ENCODE results near the gene CMBL. TPM values are rescaled to one million over a fixed set of nuclear protein-coding genes. Genes with fewer than 3 reads are reported as not detected.

CMBL gene
- total RNA-seq (1 to 10 TPM; 4.3 to 7.2 TPM), polyA plus RNA-seq (ENCODE audit: insufficient read depth, low read depth, low replicate concordance) (16.1 TPM)
- long read RNA-seq, donor 1, transcript CMBL-201 (6 exons, 2,335 nt) = major isoform, 10 of 30 reads
- long read RNA-seq, donor 1, partial matches to known transcripts = 18 of 30 reads
- long read RNA-seq, donor 1, other reads (novel, unspliced or antisense) = 0 of 30 reads
- long read RNA-seq, donor 2, transcript CMBL-201 (6 exons, 2,335 nt) = major isoform, 6 of 7 reads
- long read RNA-seq, donor 2, partial matches to known transcripts = 0 of 7 reads
- long read RNA-seq, donor 2, other reads (novel, unspliced or antisense) = 0 of 7 reads

DNA sequence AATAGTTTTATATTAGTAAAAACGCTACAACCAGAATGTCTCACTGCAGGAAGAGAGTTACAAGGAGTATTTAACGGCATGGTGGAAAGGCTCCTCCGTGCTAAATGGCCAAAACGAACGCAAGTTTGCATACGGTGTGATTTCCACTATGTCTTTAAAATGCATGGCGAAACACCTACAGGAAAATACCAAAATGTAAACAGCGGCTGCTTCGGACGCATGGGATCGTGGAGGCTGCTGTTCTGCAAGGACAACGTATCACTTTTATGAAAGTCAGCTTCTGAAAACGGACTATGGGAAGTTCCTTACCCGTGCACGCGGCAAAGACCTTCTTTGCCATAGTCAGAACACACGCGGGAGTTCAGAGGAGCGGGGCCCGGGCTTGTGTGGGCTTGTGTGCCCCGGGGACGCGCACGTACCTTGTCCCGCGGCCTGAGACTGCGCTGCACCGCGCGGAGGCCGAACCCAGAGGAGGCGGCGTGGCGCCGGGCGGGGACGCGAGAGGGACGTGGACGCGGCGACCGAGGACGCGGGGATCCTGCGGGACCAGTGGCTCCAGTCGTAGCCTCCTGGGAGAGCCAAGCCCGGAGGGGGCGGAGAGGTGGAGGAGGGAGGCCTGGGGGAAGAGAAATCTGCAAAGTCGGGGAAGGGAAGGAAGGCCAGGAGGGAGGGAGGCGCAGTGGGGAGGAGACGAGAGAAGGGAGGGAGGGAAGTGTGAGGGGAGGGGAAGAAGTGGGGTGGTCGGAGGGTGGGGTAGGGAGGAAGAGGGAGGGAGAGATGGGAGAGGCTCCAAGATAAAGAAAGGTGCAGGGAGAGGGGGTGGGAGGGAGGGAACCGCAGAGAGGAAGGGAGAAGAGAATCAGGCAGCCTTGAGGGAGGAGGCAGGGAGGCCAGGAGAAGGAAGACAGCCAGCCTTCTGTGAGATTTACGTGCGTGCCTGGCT lies at the start of gene CMBL:
Gene CMBL, minus strand, starts transcription at position 697 of the 943 bp plus-strand sequence. CDS start 17,140 bp downstream, outside the sequence.
- Histone ChIP-seq H3K4me3 (peak within 1 kb of the TSS; percentile 60 to 70), H3K4me1 (no peaks in the 10 kb centered on the region), H3K9me3 (no peaks in the 10 kb centered on the region), H3K36me3 (ENCODE audit: low read depth, missing control alignments) (no peaks in the 10 kb centered on the region), H3K27me3 (no peaks in the 10 kb centered on the region), H3K27ac (peak within 1 kb of the TSS; percentile 55 to 79)
- peak; percentile 71 for DNase-seq
- TF ChIP-seq, protein P1, sequence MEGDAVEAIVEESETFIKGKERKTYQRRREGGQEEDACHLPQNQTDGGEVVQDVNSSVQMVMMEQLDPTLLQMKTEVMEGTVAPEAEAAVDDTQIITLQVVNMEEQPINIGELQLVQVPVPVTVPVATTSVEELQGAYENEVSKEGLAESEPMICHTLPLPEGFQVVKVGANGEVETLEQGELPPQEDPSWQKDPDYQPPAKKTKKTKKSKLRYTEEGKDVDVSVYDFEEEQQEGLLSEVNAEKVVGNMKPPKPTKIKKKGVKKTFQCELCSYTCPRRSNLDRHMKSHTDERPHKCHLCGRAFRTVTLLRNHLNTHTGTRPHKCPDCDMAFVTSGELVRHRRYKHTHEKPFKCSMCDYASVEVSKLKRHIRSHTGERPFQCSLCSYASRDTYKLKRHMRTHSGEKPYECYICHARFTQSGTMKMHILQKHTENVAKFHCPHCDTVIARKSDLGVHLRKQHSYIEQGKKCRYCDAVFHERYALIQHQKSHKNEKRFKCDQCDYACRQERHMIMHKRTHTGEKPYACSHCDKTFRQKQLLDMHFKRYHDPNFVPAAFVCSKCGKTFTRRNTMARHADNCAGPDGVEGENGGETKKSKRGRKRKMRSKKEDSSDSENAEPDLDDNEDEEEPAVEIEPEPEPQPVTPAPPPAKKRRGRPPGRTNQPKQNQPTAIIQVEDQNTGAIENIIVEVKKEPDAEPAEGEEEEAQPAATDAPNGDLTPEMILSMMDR (IDR thresholded peaks at IDR 0.05) = no peak
- no peak for TF ChIP-seq POLR2A (IDR thresholded peaks at IDR 0.05)
- WGBS, 2 donors = 1% methylated on average over 32 to 56 of the region's 56 CpGs
- intact Hi-C loops (cut with DNase I; ENCODE audit: low total_unique reads) = no loop called here

DNA sequence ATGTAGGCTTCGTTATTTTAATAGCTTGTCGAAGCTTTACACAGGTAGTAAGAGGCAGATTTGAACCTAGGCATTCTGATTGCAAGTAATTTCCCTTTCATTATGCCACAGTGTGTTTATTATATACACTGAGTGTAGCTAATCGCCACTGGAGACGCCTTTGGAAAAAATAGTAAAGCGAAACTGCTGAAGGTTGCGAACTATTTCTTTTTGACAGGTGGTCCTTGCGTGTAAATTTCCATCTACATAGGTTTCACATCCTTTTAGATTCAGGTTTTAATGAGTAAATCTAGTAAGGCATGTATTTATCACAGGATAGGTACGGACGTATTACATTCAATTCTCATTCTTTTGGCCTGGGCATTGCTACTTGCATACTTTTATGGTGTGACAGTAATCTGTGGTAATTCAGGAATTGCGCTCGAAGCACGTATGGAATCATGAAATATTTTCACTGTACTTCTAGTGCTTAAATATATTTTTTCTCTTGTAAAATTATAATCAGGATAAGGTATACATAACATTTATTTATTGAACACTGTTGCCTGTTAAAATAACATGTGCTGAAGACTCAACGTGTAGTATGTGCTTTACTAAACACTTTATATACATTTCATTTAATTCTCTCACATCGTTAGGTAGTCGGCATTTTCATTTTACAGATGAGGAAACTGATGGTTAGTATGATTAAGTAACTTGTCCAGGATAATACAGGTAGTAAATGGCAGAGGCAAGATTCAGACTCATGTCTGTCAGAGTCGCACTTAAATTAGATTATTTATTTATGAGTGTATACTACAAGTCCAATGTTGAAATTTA lies 47.6 kb upstream of the CMBL start:
- WGBS, 2 donors = 28 to 31% methylated on average over 16 of the region's 16 CpGs
- Histone ChIP-seq H3K36me3 (ENCODE audit: low read depth, missing control alignments) (no peaks in the 10 kb centered on the region), H3K4me1 (peaks cover 25% of the 10 kb centered on the region), H3K27ac (peak overlapping the region; percentile 99), H3K27me3 (no peaks in the 10 kb centered on the region), H3K4me3 (peak overlapping the region; percentile 98 to 99), H3K9me3 (no peaks in the 10 kb centered on the region)
- TF ChIP-seq, protein P1 (IDR thresholded peaks at IDR 0.05) = no peak
- DNase-seq = no peak
- intact Hi-C loops (cut with DNase I; ENCODE audit: low total_unique reads) = no loop called here

DNA sequence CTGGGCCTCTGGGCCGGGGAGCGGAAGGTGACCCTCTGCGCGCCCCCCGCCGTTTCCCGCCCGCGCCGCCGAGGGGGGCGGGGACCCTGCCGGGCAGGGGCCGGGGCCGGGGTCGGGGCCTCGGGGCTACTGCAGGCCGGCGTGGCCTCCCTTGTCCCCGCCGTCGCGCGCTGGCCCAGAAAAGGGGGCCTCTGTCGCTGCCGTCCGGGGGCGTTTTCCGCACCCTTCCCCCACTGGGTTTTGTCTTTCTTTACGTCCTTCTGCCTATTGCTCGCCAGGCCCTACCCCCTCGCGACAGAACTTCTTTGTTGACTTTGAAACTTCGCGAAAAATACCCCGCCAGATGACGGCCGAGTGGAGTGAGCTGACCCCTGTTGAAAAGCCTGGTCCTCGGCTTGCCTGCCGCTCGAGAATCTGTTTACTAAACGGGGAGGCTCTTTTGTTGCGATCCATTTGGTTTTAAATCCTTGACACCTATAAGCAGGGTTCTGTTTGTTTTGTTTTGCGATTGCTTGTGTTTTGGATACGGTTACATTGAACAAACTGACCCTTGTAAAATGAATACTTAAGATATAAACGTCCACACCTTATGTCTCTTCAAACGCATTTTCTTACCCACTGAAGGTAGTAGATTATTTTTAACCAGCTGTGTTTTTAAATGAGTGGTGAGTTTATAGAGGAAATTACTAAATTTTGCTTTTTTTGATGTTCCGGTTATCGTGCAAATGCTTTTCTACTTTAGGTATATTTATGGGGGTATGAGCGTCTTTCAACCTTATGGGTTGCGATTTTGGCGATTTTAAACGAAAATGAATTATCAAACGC lies 46.6 kb upstream of the CMBL start:
- WGBS, 2 donors = 1 to 2% methylated on average over 37 to 45 of the region's 54 CpGs
- peak; percentile 54 for DNase-seq
- Histone ChIP-seq H3K27ac (peak overlapping the region; percentile 99), H3K4me1 (peaks cover 25% of the 10 kb centered on the region), H3K36me3 (ENCODE audit: low read depth, missing control alignments) (no peaks in the 10 kb centered on the region), H3K4me3 (peak overlapping the region; percentile 98 to 99), H3K27me3 (no peaks in the 10 kb centered on the region), H3K9me3 (no peaks in the 10 kb centered on the region)
- intact Hi-C loops (cut with DNase I; ENCODE audit: low total_unique reads) = no loop called here
- TF ChIP-seq, protein P1 (IDR thresholded peaks at IDR 0.05) = no peak
- TF ChIP-seq POLR2A (IDR thresholded peaks at IDR 0.05) = no peak
